OCI-LY3 (cell line): Measurements from ENCODE around the gene GRAMD4.

Source experiments
- CTCF ChIP-seq: fragments of 200-600, 300-600 bp; sonication (generic); IDR thresholded peaks from 2 replicates; pipeline ENCODE4 v1.5.1; 2014; ENCODE audit warnings: antibody characterized with exemption, low read length, low read depth
- EZH2phosphoT487 ChIP-seq: fragments of 200-600 bp; shearing (Covaris generic); IDR thresholded peaks from 2 replicates; pipeline ENCODE4 v1.6.1; 2018; ENCODE audit warnings: antibody characterized with exemption, mixed run types, low read depth

- TF ChIP-seq CTCF (no peak), EZH2phosphoT487 (no peak)
Observed at GRCh38 chr22:46706060-46706459, 85.9 kb downstream of the GRAMD4 start.
